Dedifferentiated amniotic fluid mesenchymal stem cell (primary cell): ENCODE results near the gene SSMEM1.
"Not testable (repeated sequence)": the region's sequence is repeated elsewhere in the genome, so short reads cannot be mapped to it uniquely, and the experiment has no call there.

Experiments
- DNase-seq: peaks from one replicate; pipeline ENCODE4 v3.0.0-alpha.2; 2016; ENCODE audit errors: extremely low spot score

Gene SSMEM1

DNA sequence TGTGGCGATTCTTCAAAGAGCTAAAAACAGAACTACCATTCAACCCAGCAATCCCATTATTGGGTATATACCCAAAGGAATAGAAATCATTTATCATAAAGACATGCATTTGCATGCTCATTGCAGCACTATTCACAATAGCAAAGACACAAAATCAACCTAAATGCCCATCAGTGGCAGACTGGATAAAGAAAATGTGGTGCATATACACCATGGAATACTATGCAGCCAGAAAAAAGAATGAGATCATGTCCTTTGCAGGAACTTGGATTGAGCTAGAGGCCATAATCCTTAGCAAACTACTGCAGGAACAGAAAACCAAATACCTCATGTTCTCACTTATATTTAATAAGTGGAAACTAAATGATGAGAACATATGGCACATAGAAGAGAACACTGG is 38.8 kb downstream of the SSMEM1 start:
- not testable (repeated sequence) for DNase-seq

DNA sequence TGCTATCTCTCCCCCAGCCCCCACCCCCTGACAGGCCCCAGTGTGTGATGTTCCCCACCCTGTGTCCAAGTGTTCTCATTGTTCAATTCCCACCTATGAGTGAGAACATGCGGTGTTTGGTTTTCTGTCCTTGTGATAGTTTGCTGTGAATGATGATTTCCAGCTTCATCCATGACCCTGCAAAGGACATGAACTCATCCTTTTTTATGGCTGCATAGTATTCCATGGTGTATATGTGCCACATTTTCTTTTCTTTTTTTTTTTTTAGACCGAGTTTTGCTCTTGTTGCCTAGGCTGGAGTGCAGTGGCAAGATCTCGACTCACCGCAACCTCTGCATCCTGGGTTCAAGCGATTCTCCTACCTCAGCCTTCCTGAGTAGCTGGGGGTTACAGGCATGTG is 41.2 kb downstream of the SSMEM1 start:
- DNase-seq, result not testable (repeated sequence)

DNA sequence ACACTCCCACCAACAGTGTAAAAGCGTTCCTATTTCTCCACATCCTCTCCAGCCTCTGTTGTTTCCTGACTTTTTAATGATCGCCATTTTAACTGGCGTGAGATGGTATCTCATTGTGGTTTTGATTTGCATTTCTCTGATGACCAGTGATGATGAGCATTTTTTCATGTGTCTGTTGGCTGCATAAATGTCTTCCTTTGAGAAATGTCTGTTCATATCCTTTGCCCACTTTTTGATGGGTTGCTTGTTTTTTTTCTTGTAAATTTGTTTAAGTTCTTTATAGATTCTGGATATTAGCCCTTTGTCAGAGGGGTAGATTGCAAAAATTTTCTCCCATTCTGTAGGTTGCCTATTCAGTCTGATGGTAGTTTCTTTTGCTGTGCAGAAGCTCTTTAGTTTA is 42.0 kb downstream of the SSMEM1 start:
- not testable (repeated sequence) for DNase-seq

DNA sequence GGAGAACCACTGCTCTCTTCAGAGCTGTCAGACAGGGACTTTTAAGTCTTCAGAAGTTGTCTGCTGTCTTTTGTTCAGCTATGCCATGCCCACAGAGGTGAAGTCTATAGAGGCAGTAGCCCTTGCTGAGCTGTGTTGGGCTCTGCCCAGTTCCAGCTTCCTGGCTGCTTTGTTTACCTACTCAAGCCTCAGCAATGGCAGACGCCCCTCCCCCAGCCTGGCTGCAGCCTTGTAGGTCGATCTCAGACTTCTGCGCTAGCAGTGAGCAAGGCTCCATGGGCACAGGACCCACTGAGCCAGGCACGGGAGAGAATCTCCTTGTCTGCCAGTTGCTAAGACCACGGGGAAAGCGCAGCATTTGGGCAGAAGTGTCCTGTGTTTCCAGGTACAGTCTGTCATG is 46.9 kb downstream of the SSMEM1 start:
- DNase-seq, result no peak

DNA sequence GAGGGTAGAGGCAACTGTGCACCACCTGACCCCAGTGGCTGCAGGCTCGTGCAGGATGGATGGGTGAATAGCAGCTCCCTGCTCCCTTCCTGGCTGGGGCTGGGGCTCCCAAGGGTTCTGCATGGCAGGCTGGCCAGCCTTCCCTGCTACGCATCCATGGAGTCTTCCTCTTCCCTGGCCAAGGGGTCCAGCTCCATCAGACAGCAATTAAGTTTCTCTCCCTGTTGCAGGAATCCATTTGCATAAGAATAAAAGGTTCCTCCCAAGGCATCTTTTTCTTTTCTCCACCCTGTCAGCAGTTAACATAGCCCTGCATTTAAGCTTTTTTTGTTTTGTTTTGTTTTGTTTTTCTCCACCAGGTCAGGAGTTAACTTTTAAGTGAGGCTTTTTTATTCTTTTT is 49.0 kb downstream of the SSMEM1 start:
- DNase-seq, result no peak

DNA sequence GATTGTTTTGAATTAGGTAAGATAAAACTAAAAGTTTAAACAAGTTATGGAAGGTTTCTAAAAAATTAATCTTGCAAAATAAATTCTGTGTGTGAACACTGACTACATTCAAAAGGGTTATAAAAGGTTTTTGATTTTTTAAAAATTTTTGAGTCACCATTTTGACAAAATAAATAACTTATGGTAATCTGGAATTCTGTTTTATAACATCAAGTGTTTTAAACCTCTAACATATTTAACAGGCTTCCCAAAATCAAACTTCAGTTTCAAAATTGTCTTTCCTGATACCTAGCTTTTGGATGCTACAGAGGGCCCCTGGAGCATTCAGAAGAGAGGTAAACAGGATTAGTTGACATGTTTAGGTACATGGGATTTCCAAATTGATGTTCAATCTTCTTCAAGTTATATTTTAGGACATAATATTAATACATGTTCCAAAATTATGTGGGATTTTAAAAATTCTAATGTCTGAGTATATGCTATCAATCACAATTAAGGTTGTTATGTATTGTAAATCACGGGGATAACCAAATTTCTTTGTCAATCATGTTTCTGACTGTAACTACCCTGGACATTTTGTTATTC is 50.9 kb downstream of the SSMEM1 start:
- no peak for DNase-seq

DNA sequence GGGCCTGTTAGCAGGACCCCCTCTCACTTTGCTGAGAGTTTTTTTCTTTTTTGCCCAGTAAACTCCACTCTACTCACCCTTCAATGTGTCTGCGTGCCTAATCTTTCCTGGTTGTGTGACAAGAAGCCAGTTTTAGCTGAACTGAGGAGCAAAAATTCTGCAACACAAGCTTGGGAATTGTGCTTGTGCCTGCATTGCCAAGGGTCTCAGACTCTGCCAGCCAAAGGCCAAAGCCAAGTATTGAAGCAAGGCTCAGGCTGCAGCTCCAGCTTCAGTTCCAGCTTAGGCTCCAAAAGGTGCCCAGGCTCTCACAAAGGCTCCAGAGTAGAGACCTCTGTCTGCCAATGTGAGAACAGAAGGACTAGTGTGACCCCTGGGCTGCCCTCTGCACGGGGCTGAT is 54.8 kb downstream of the SSMEM1 start:
- no peak for DNase-seq

DNA sequence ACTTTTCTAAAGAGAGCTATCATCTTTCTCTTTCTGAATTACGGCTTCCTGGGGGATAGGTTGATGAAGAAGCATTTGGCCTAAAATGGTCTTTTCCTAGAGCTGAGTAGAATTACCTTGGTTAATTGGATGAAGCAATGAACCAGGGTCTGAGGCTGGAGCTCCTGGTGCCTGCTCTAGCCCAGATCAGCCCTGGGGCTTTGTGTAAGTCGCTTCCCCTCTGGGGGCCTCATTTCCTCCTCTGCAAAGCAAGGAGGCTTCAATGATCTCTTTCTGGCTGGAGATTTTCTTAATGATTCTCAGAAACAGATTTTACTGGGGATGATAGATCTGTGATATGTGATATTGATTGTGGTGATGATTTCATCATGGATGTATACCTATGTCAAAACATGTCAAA is 55.5 kb downstream of the SSMEM1 start:
- DNase-seq, result no peak
